Spleen (tissue), 11 donors: ENCODE measurements around the gene TSC1. TPM values are rescaled to one million over a fixed set of nuclear protein-coding genes. Genes with fewer than 3 reads are reported as not detected.

ENCODE experiments used
- DNase-seq: peaks from one replicate; pipeline ENCODE4 v3.0.0-alpha.2; 2020
- H3K27ac ChIP-seq, 8 donors: fragments of 200-600 bp; sonication (generic) in 7 of 8; 1 replicate in 4 of 8; 2 replicates in 4 of 8; pipeline versions ENCODE4 v1.5.0 to v1.8.0; 2016 to 2021; ENCODE audit warnings: inconsistent platforms in 4 of 8, mild to moderate bottlenecking in 4 of 8, moderate library complexity in 1 of 8
- H3K27me3 ChIP-seq, 7 donors: fragments of 200-600 bp; sonication (generic) in 6 of 7; replicated peaks in 1 of 7; 1 replicate in 4 of 7; 2 replicates in 3 of 7; pipeline versions ENCODE4 v1.5.0 to v1.8.0; 2016 to 2021; ENCODE audit warnings: inconsistent platforms in 3 of 7, mild to moderate bottlenecking in 1 of 7
- H3K36me3 ChIP-seq, 6 donors: fragments of 200-600 bp; sonication (generic) in 5 of 6; 1 replicate in 4 of 6; 2 replicates in 2 of 6; pipeline versions ENCODE4 v1.5.0 to v1.8.0; 2016 to 2021; ENCODE audit warnings: inconsistent platforms in 2 of 6
- H3K4me1 ChIP-seq, 6 donors: fragments of 200-600 bp; sonication (generic) in 5 of 6; 1 replicate in 3 of 6; 2 replicates in 3 of 6; pipeline versions ENCODE4 v1.5.0 to v1.8.0; 2016 to 2021; ENCODE audit warnings: inconsistent platforms in 3 of 6
- H3K4me3 ChIP-seq, 8 donors: fragments of 200-600 bp; sonication (generic) in 7 of 8; 1 replicate in 4 of 8; 2 replicates in 4 of 8; pipeline versions ENCODE4 v1.5.0 to v1.8.0; 2016 to 2021; ENCODE audit warnings: inconsistent platforms in 4 of 8, mild to moderate bottlenecking in 4 of 8, moderate library complexity in 2 of 8
- H3K9me3 ChIP-seq, 8 donors: fragments of 200-600 bp; sonication (generic) in 7 of 8; 1 replicate in 4 of 8; 2 replicates in 4 of 8; pipeline versions ENCODE4 v1.5.0 to v1.8.0; 2016 to 2021; ENCODE audit warnings: inconsistent platforms in 4 of 8
- POLR2A ChIP-seq, 3 donors: fragments of 450-650 bp; IDR thresholded peaks; one replicate each; pipeline ENCODE4 v1.5.1; 2017; ENCODE audit warnings: antibody characterized with exemption in 3 of 3, mild to moderate bottlenecking in 1 of 3
- POLR2AphosphoS5 ChIP-seq, 3 donors: sonication (generic); formaldehyde crosslinking; IDR thresholded peaks; one replicate each; pipeline ENCODE4 v1.5.1; 2017; ENCODE audit warnings: antibody characterized with exemption in 3 of 3
- WGBS, 5 donors: extraction: QIAGEN DNeasy Blood & Tissue Kit in 3 of 5; methylation state at CpG; one replicate each; pipeline versions ENCODE4 v1.1.5 to v1.1.7; 2013 to 2018; 5-methylcytosine and 5-hydroxymethylcytosine counted together
- intact Hi-C: fragments of 100-400 bp; cut with DNase I; formaldehyde crosslinking; loops from one replicate; pipeline ENCODE4 v1.15.0; 2023; ENCODE audit warnings: low total_unique reads
- polyA plus RNA-seq, 3 donors: library from polyadenylated mRNA; stranded (reverse); fragments of 200-250 nt; gene quantifications; one replicate each; pipeline ENCODE4 v1.2.1, GENCODE V29; 2013
- total RNA-seq, 7 donors: library from RNA; depleted of rRNA in 3 of 7; stranded (reverse); fragments of >200 nt in 3 of 7; fragmentation: NEBNext Ultra II Directional in 4 of 7; extraction: Animal tissue kit (Norgen Biotek cat#: 25700) in 4 of 7; gene quantifications; one replicate each; pipeline versions ENCODE4 v1.1.0 to v1.2.1, GENCODE V29; 2016 to 2021
- TF ChIP-seq, protein P1 (sequence below), 11 experiments: fragments of 200-600 bp in 7 of 11; fragments of 450-650 bp in 4 of 11; sonication (generic) in 4 of 11; IDR thresholded peaks in 8 of 11; conservative IDR thresholded peaks in 3 of 11; 1 replicate in 7 of 11; 2 replicates in 4 of 11; pipeline versions ENCODE4 v1.4.0 to v1.8.0; 2016 to 2021; ENCODE audit warnings: antibody characterized with exemption in 11 of 11, inconsistent platforms in 4 of 11, mild to moderate bottlenecking in 1 of 11
- donor health status: healthy with polysubstance abuse.
- donor health status: DM: no; HTN: no; CAD: no; lungs with moderate emphysema.
- donor health status: DM: no; HTN: no; CAD: no.
- donor health status: Bipolar disorder and iron deficiency.
- donor health status: healthy.
- donor health status: DM: no; HTN: no; CAD: no.
- donor health status: DM: yes; HTN: yes; CAD: no.

Gene TSC1
- total and polyA plus RNA-seq, 10 donors = 6.9 to 80.6 (median 51.6) TPM

GRCh38 chr9:132961002-132961401 lies 16.6 kb upstream of the TSC1 start:
- H3K27ac ChIP-seq = no peak overlapping the region
- H3K27me3 ChIP-seq = peaks cover 0 to 11% (median 0%) of the 10 kb centered on the region in 7 donors
- WGBS, 5 donors = 81 to 87% (median 86%) methylated on average over 6 of the region's 6 CpGs
- H3K36me3 ChIP-seq = no peaks in the 10 kb centered on the region
- TF ChIP-seq, protein P1, sequence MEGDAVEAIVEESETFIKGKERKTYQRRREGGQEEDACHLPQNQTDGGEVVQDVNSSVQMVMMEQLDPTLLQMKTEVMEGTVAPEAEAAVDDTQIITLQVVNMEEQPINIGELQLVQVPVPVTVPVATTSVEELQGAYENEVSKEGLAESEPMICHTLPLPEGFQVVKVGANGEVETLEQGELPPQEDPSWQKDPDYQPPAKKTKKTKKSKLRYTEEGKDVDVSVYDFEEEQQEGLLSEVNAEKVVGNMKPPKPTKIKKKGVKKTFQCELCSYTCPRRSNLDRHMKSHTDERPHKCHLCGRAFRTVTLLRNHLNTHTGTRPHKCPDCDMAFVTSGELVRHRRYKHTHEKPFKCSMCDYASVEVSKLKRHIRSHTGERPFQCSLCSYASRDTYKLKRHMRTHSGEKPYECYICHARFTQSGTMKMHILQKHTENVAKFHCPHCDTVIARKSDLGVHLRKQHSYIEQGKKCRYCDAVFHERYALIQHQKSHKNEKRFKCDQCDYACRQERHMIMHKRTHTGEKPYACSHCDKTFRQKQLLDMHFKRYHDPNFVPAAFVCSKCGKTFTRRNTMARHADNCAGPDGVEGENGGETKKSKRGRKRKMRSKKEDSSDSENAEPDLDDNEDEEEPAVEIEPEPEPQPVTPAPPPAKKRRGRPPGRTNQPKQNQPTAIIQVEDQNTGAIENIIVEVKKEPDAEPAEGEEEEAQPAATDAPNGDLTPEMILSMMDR (IDR thresholded peaks at IDR 0.05 in 8 of 11, conservative IDR thresholded peaks at IDR 0.05 in 3 of 11) = no peak
- TF ChIP-seq POLR2AphosphoS5 (IDR thresholded peaks at IDR 0.05) (no peak), POLR2A (IDR thresholded peaks at IDR 0.05) (no peak)
- no peaks in the 10 kb centered on the region for H3K4me1 ChIP-seq
- intact Hi-C loops = no loop called here
- peaks cover 0 to 18% (median 7%) of the 10 kb centered on the region in 8 donors for H3K9me3 ChIP-seq
- H3K4me3 ChIP-seq = no peak overlapping the region
- no peak for DNase-seq

GRCh38 chr9:132957805-132958204 lies 13.4 kb upstream of the TSC1 start:
- no peak overlapping the region for H3K27ac ChIP-seq
- intact Hi-C loops = no loop called here
- H3K27me3 ChIP-seq = no peaks in the 10 kb centered on the region
- H3K36me3 ChIP-seq = no peaks in the 10 kb centered on the region
- peaks cover 0 to 40% (median 22%) of the 10 kb centered on the region in 8 donors for H3K9me3 ChIP-seq
- no peak overlapping the region for H3K4me3 ChIP-seq
- 80 to 91% (median 86%) methylated on average over 6 of the region's 6 CpGs for WGBS, 5 donors
- no peak for DNase-seq
- no peaks in the 10 kb centered on the region for H3K4me1 ChIP-seq
- TF ChIP-seq, protein P1 (IDR thresholded peaks at IDR 0.05 in 8 of 11, conservative IDR thresholded peaks at IDR 0.05 in 3 of 11) = no peak
- no peak for TF ChIP-seq POLR2A (IDR thresholded peaks at IDR 0.05)
- no peak for TF ChIP-seq POLR2AphosphoS5 (IDR thresholded peaks at IDR 0.05)

DNA sequence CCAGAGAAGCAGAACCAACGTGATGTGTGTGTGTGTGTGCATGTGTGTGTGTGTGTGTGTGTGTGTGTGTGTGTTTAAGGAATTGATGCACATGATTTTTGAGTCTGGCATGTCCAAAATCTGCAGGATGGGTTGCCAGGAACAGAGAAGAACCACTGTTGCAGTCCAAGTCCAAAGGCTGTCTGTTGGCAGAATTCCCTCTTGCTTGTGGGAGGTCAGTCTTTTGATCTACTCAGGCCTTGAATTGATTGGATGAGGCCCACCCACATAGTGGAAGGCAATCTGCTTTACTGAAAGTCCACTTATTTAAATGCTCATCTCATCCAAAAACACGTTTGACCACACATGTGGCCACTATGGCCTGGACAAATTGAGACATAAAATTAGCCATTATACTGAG lies 11.4 kb upstream of the TSC1 start:
- Histone ChIP-seq H3K9me3 (peaks cover 0 to 40% (median 22%) of the 10 kb centered on the region in 8 donors), H3K27ac (no peak overlapping the region), H3K27me3 (no peaks in the 10 kb centered on the region), H3K36me3 (no peaks in the 10 kb centered on the region), H3K4me3 (no peak overlapping the region), H3K4me1 (no peaks in the 10 kb centered on the region)
- DNase-seq = no peak
- 41 to 84% (median 62%) methylated on average over 2 of the region's 2 CpGs for WGBS, 5 donors
- intact Hi-C loops = no loop called here
- TF ChIP-seq, protein P1 (IDR thresholded peaks at IDR 0.05 in 8 of 11, conservative IDR thresholded peaks at IDR 0.05 in 3 of 11) = no peak
- TF ChIP-seq POLR2AphosphoS5 (IDR thresholded peaks at IDR 0.05) = no peak
- TF ChIP-seq POLR2A (IDR thresholded peaks at IDR 0.05) = no peak

GRCh38 chr9:132955123-132955522 lies 10.7 kb upstream of the TSC1 start:
- no peak for TF ChIP-seq POLR2AphosphoS5 (IDR thresholded peaks at IDR 0.05)
- TF ChIP-seq POLR2A (IDR thresholded peaks at IDR 0.05) = no peak
- TF ChIP-seq, protein P1 (IDR thresholded peaks at IDR 0.05 in 8 of 11, conservative IDR thresholded peaks at IDR 0.05 in 3 of 11) = no peak
- no peaks in the 10 kb centered on the region for H3K27me3 ChIP-seq
- no peaks in the 10 kb centered on the region for H3K36me3 ChIP-seq
- intact Hi-C loops = no loop called here
- no peak overlapping the region for H3K4me3 ChIP-seq
- H3K9me3 ChIP-seq = peaks cover 0 to 40% (median 22%) of the 10 kb centered on the region in 8 donors
- DNase-seq = no peak
- H3K4me1 ChIP-seq = no peaks in the 10 kb centered on the region
- H3K27ac ChIP-seq = no peak overlapping the region
- WGBS, 5 donors = 78 to 85% (median 81%) methylated on average over 2 of the region's 2 CpGs
